HPDE6-E6E7 (cell line): ENCODE data around the gene SHROOM3.

Experiments
- DNase-seq: peaks from one replicate; pipeline ENCODE4 v3.0.0; 2011; ENCODE audit warnings: missing footprints; ENCODE audit errors: extremely low spot score

The SHROOM3 gene

GRCh38 chr4:76624241-76624681 lies 189.2 kb downstream of the SHROOM3 start:
- DNase-seq: no peak

- DNase-seq: no peak
Observed at GRCh38 chr4:76624931-76625715, 190.1 kb downstream of the SHROOM3 start.

GRCh38 chr4:76626686-76627465 lies 191.8 kb downstream of the SHROOM3 start:
- DNase-seq: no peak

GRCh38 chr4:76628251-76628650 lies 193.2 kb downstream of the SHROOM3 start:
- DNase-seq: no peak

- no peak for DNase-seq
Observed at GRCh38 chr4:76630741-76631140, 195.7 kb downstream of the SHROOM3 start.

GRCh38 chr4:76634220-76634619 lies 199.2 kb downstream of the SHROOM3 start:
- DNase-seq: no peak

GRCh38 chr4:76637712-76638361 lies 202.8 kb downstream of the SHROOM3 start:
- DNase-seq: peak; percentile 31

GRCh38 chr4:76639288-76639687 lies 204.3 kb downstream of the SHROOM3 start:
- peak; percentile 58 for DNase-seq

GRCh38 chr4:76640353-76640910 lies 205.4 kb downstream of the SHROOM3 start:
- DNase-seq: no peak

- no peak for DNase-seq
Observed at GRCh38 chr4:76641351-76641750, 206.3 kb downstream of the SHROOM3 start.

GRCh38 chr4:76641758-76642157 lies 206.7 kb downstream of the SHROOM3 start:
- no peak for DNase-seq

GRCh38 chr4:76644831-76645485 lies 209.9 kb downstream of the SHROOM3 start:
- no peak for DNase-seq

- DNase-seq: no peak
Observed at GRCh38 chr4:76649086-76649485, 214.1 kb downstream of the SHROOM3 start.

- no peak for DNase-seq
Observed at GRCh38 chr4:76651616-76652015, 216.6 kb downstream of the SHROOM3 start.

GRCh38 chr4:76652389-76652788 lies 217.4 kb downstream of the SHROOM3 start:
- DNase-seq: no peak

GRCh38 chr4:76654084-76654483 lies 219.1 kb downstream of the SHROOM3 start:
- no peak for DNase-seq

- no peak for DNase-seq
Observed at GRCh38 chr4:76654791-76655190, 219.8 kb downstream of the SHROOM3 start.

- DNase-seq: no peak
Observed at GRCh38 chr4:76655566-76656479, 220.8 kb downstream of the SHROOM3 start.

- no peak for DNase-seq
Observed at GRCh38 chr4:76657443-76657842, 222.4 kb downstream of the SHROOM3 start.
